HG03175 (cell line): ENCODE data around the gene BTN2A1.
A peak's percentile ranks its signal among the peaks of the same experiment; 100 is the strongest.

Source experiments
- ATAC-seq: cut with Tn5 transposase; IDR thresholded peaks from one replicate; pipeline ENCODE4 v1.9.1; 2021; ENCODE audit warnings: mild to moderate bottlenecking, moderate library complexity; ENCODE audit not compliant: unreplicated experiment

Gene BTN2A1

DNA sequence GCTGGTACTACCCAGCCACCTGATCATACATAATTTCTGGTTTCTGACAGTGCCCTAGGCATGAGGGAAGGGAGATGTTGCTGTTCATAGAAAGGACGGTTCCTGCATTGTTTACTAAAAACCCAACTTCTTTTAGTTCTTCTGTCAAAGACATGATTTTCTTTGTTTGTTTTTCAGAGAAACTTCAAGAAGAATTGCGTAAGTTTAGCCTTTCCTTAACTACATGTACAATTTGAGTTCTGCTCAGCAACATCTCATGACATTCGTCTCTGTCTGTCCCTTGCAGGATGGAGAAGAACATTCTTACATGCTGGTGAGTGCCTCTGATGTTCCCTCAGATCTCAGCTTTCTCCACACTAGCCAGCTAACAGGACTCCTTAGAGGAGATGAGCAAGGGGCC is 8.0 kb downstream of the BTN2A1 start:
- ATAC-seq, result no peak

DNA sequence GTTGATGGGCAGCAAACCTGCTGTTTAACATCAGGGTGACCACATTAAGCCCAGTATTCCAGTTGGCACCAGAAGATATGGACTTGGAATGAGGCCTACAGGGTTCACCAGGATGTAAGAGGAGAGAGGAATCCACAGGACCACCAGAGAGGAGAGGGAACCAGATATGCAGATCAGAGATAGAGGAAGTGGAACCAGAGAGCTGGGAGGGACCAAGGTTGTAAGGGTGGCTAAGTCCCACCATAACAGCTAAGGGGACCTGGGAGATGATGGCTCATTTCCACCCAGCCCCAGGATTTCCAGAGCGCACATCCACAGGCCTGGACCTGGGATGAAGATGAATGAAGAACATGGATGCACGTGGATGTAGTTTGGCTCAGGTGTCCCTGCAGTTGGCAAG is 11.1 kb downstream of the BTN2A1 start:
- ATAC-seq, result no peak

DNA sequence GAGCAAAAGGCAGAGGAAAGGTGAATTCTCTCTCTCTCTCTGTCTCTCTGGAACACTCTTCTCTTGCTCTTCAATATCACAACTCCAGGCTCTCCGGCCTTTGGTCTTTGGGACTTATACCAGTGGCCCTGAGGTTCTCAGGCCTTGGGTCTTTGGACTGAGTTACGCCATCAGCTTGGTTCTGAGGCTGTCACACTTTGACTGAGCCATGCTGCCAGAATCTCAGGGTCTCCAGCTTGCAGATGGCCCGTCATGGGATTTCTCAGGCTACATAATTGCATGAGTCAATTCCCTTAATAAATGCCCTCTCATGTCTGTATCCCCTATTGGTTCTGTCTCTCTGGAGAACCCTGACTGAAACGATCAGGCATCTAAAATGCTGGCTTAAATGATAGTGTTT is 12.9 kb downstream of the BTN2A1 start:
- ATAC-seq, result no peak

DNA sequence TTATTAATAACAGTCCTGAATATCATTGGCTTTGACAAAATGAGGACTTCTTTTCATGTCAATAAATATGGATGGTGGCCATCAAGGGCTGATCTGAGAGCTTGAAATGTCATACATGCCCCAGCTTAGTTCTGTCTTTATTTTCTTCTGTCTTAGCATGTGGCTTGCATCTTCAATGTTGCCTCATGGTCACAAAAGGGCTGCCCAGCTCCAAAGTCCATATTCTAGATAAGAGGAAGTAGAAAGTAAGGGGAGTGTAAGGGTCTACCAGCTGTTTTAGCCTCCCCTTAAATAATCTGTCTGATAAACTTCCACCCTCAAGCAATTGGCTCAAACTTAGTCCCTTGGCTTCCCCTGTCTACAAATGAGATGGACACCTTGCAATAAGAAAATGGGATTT is 14.2 kb downstream of the BTN2A1 start:
- no peak for ATAC-seq

DNA sequence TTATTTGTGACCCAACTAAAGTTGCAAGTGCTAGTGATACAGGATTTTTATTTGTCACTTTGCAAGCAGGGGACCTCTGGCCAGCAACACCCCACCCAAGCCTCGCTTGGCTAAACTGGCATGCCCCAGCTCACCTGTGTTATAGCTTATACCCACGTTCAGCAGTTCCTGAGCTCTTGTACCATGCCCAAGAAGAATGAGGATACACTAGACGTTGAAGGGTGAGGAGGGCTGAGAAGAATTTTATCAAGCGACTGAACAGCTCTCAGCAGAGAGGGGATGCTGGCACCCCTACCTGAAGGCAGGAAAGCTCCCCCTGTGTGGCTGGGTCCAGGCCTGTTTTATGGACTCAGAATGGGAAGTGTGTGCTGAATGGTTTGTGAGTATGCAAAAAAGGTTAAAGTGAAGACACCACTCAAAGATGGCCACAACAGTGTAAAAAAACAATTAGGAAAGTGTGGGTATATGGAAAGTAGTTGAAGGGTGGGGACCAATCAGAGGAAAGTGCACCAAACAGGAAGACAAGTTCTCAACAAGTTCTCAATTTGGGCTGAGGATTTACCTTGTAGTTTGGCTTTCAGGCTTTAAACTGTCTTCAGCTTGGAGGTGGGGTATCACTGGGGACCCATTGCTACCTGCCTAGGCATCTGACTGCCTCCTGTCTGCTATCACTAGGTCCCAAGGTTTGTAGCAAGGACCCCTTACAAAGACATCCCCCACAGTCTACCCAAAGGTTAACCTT is 15.0 kb downstream of the BTN2A1 start:
- no peak for ATAC-seq

DNA sequence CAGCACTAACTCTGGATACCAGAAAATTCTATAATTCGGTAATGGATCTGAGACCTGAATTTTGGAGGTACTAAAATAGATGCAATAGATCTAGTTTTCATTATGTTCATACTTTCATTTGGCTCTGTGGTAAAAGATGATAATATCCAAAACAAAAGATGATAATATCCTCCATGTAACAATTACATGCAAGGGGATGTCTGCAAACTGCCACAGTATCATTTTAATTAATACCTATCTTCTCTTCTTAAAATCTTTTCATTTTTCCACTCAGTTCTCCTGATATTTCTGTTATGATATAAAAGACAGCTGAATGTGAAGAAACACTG is 15.6 kb downstream of the BTN2A1 start:
- no peak for ATAC-seq

DNA sequence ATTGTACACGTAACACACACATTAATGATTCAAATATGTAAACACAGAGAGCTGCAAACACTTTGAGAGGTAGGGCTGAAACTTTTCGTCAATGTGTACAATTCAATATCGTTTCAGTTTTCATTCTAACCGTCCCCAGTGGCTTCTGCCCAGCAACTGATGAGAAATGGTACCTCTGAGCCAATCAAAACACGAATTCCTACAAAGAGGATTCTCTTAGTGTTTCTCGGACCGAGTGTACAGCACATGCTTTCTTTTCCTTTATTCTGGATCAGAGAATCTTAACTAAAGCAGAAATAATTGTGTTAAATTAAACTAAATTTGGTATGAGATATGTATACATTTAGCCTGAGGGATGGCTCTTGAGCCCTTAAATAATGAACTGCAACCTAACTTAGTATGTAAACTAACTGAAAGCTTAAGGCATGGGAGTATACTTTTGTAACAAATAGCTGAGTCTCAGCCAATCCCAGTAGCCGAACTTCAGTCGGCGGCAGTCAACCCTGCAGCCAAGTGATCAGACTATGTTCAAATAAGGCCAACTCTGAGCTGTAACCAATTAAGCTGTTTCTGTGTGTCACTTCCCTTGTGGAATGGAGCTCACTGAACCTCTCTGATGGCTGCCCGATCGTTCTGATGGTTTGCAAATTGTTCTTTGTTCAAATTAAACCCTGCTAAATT is 16.1 kb downstream of the BTN2A1 start:
- peak; percentile 91 for ATAC-seq

DNA sequence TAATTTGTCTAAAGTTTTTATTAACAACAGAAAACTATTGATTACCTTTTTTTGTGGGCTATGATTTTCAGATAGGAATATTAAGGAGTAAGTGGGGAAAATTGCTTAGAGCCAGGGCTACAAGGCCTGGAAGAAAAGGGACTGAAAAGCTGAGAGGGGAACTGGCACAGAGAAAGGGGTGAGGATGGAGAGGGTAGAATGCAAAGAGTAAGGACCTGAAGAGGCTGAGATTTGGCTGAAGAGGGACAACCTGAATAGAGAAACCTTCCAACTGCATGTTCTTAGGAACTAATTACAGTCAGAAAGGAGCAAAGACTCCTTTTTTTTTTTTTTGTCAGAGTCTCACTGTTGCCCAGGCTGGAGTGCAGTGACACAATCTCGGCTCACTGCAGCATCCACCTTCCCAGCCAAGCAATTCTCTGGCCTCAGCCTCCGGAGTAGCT is 16.7 kb downstream of the BTN2A1 start:
- no peak for ATAC-seq

DNA sequence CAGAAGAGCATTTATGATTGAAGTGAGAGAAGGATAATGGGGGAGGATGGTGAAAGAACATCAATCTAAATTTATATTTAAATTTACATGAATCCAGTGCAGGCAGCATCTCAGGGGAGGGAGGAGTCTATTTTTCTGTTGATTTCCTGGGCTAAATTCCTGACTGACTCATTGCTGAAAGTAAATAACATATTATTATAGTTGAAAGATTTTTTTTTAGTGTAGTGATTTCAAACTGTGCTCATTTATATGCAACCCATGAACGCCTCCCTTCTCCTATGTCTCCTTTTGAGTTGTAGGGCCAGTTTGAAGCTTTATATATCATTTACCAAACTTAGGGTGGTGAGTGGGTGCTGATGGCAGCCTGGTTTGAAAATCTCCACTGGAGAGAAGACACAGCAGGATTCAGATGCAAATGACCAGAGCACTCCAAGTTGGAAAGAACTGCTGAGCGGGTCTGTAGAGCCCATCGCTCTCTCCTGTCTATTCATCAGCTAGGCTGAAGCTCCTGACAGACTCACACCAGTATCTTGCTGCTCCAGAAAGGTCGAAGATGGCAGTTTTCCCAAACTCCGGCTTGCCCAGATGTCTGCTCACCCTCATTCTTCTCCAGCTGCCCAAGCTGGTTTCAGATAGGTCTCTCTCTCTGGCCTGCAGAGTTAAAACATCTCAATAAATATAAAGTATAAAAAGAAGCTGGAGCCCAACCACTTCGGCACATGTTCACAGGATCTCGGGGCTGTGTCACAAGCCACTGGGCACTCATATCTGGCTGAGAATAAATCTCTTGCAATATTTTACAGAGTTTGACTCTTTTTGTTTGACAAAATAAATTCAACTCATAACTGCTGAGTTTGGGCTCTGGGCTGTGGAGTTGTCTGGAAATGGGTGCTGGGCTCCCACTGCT is 18.3 kb downstream of the BTN2A1 start:
- ATAC-seq, result no peak

DNA sequence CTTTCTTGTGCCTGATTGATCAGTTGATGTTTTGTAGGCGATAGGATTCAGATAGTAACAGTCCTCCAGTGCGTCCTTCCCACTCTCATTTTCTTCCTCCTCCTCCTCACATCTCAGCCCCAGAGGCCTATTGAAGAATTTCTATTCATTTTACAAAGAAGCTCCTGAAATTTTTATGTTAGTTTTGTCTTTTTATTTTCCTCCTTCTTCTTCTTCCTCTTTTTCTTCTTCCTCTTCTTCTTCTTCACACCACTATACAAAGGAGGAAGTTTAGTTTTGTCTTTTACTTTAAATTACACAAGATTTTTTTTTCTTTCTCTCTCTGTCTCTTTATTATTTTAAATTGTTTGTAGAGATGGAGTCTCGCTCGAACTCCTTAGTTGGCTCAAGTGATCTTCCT is 19.1 kb downstream of the BTN2A1 start:
- ATAC-seq, result no peak

DNA sequence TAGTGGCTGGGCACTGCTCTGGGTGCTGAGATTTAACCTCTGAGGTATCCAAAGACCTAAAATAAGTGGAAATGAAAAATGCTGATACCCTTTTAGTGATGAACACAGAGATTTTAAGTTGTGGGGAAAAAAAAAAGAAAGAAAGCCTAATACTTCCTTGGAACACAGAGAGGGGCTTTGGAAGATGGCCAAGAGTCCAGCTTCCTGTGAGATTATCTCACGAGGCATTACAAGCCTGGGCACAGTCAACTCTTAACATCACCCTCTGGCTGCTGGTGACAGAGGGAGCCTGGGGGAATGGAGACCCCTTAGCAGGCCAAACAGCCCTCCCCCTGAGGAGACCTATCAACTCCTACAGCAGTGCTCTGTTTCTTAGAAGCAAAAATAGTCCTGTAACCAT is 19.7 kb downstream of the BTN2A1 start:
- ATAC-seq, result no peak

DNA sequence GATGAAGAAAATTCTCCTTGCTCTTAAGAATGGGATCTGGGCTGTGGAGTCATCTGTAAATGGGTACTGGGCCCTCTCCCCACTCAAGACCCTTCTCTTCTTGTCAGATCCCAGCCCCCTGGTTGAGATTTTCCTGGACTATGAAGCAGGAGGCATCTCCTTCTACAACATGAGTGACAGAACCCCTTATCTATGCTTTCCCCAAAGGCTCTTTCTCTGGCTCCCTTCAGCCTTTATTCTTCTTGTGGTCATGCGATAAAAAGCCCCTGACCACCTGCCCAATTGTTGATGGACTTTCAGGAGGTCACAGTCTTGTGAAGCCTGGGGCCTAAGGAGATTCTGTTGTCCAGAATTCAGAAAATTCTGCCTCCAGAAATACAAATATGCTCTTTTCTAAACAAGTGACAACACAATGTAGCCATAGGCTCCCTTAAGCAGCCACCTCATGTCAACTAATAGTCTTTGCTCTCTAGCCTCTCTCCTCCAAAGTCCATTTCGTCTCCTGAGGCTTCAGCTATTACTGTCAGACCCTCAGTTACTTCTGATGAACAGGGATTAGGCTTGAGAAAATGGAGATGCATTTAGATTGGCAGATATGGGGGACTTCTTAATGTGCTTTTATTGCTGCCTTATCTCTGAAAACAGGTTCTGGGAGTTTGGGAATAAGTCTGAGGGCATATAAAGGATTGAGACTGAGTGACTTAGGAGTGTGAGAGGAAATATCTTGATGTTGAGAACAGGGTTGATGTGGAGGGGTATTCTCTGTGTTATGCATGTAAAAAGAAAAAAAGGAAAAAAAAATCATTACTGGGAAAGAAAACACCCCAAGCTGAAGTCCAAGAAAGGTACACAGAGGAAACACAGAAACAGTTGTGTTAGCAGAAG is 20.6 kb downstream of the BTN2A1 start:
- no peak for ATAC-seq

DNA sequence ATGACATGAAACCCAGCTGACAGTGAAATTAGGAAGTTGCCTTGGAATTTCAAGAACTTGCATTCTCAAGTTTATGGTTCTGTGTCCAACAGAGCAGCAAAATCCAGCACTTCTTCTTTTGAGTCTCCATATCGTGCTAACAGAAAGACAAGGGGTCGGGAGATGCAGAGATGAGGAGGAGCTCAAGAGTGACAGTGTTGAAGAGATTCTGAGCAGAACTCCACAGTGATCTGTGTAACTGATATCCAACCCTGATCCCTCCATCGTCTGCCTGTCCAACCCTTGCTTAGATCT is 21.2 kb downstream of the BTN2A1 start:
- ATAC-seq, result no peak

DNA sequence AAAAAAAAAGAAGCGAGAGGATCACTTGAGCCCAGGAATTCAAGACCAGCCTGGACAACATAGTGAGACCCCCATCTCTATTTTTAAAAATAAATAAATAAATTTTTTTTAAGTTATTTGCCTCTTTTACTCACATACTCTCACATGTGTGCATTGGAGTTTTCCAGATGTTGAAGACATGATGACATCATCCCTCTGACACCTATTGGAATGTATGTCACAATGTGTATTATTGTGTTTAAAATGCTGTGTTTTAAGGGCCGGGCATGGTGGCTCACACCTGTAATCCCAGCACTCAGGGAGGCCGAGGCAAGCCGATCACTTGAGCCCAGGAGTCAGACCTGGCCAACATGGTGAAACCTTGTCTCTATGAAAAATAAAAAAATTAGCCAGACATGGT is 24.6 kb downstream of the BTN2A1 start:
- no peak for ATAC-seq

DNA sequence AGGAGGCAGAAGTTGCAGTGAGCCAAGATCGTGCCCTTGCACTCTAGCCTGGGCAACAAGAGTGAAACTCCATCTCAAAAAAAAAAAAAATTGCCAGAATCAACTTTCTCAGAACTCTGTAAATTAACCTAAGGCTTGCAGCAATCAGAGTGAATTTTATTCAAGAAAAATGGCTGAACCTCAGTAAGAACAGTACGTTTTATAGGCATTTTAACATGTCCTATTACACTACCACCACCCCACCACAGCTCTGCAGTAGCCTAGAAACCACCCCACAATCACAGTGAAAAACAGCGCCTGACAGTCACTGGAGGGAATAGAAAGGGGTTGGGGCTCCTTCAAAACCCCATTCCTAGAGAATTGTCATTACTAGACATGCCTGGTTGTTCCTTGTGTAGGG is 26.0 kb downstream of the BTN2A1 start:
- no peak for ATAC-seq

DNA sequence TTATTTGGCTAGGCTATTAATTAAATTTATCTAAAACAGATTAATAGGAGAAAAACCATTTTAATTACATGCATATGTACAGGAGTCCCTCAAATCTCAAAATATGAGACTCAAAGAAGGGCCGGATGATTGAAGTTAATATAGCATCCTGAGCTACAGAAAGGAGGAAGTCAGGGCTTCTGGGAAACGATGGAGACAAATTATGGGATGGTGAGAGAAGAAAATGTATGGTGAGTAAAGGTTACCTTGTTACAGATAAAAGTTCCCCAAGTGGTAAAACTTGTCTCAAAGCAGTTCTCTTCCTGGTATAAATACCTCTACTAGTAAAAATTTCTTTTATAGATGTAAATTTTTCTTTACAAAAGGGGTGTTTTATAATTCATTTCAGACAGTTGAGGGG is 26.4 kb downstream of the BTN2A1 start:
- no peak for ATAC-seq

DNA sequence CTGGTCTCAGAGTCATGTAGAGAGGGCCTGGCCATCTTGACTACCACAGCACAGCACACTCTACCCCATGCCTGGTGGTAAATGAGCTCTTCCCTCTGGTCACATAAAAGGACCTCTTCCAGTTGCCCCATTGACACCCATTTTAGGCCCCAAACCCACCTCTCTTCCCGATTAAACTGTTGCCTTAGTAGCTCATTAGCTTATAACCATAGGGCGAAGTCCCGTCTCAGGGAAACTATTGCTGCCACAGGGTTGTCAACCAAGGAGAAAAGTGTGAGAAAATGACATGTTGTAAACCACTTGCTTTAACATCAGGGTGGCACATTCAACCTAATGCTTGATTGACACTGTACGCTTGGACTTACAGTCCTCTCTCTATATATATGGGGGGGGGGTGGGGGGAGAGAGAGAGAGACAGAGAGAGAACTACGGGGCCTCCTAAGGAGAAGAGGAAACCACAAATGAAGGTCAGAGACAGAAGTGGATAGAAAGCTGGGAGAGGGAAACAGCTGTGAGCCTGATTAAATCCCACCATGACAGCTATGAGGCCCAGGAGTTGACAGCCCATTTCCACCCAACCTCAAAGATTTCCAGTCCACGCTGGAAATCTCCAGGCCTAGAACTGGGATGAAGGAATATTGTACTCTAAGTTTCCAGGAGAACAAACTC is 27.5 kb downstream of the BTN2A1 start:
- no peak for ATAC-seq

DNA sequence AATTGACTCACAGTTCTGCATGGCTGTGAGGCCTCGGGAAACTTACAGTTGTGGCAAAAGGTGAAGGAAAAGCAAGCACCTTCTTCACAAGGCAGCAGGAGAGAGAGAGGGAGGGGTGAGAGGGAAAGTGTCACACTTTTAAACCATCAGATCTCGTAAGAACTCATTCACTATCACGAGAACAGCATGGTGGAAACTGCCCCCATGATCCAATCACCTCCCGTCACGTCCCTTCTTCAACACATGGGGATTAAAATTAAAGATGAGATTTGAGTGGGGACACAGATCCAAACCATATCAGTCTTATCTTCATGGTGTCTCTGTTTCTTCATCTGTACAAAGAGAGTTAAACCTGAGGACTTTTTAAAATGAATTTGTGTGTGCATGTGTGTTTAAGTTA is 28.6 kb downstream of the BTN2A1 start:
- ATAC-seq, result no peak

DNA sequence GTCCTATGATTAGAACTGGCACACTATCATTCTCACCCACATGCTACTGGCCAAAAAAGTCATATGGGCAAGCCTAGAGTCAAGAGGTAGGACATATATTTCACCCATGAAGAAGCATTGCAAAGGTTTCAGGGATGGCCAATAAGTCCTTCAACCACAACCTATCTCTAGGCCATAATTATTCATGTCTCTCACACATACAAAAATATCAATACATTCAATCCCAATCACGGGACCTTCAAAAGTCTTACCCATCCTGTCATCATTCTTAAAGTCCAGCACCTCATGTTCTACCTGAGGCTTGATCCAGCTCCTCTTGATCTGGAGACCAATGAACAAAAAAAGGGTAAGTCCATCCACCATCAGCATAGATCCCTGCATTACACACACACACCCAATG is 29.7 kb downstream of the BTN2A1 start:
- ATAC-seq, result no peak
